SKM-1 treated with dmso at 0.1 percent for 144 hours (cell line): ENCODE results near the gene IMMP2L.
"Not testable (repeated sequence)": the region's sequence is repeated elsewhere in the genome, so short reads cannot be mapped to it uniquely, and the experiment has no call there.

ENCODE experiments used
- DNase-seq: peaks from one replicate; lab custom pipeline; 2025; ENCODE audit not compliant: unreplicated experiment; lab: John Stamatoyannopoulos, UW

The IMMP2L gene

DNA sequence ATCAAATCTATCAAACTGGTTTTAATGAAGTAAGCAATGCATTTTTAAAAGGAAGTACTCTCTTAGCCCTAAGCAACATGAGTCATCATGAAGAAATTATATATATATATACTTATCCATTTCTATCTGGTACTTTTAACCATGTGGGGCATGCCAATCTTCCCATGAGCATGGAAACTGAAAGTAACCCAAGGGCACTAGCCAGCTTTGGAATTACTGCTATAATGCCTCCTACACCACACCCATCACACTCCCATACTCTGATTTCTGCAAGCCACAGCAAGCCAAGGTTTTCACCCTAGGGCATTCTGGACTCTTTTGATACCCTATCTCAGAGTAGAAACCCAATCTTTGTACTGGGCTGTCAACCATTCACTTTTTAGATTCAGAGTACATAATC lies 204.6 kb downstream of the IMMP2L start:
- no peak for DNase-seq

GRCh38 chr7:111356941-111357340 lies 205.4 kb downstream of the IMMP2L start:
- no peak for DNase-seq

- no peak for DNase-seq
Observed at GRCh38 chr7:111352319-111352718, 210.0 kb downstream of the IMMP2L start.

DNA sequence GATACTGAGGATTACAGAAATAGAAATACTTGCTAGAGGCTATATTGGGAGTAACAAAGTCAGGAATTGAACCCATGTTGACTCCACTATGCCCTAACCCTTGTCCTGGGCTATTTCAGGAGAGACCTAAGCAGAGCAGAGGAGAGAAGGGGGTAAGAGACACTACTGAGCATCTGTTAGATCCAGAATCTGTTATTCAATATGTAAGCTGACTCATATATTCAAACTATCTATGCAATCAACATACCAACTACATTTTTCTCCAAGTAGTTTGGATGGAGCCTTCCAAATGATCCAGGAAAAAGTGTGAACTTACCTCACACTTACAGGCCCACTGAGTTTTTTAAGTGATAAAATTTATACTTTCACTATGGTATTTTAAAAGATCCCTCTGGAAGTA lies 216.1 kb downstream of the IMMP2L start:
- no peak for DNase-seq

DNA sequence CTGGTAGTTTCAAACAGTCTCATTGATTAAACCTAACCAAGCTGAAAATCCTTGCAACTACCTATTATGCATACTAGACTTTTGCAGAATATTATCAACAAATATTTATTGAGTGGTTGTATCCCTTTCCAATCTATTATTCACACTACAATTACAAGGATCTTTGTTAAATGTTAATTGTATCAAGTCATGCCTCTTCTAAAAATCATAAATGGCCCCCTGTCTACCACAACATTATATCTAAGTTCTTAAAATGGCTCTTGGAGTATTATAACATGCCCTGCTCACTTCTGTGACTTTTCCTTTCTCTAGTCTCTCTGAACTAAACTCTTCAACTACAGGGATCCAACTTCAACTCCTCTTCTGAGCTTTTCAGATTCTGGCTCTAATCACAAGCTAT lies 219.3 kb downstream of the IMMP2L start:
- DNase-seq, result no peak

- DNase-seq, result no peak
Observed at GRCh38 chr7:111339006-111339405, 223.3 kb downstream of the IMMP2L start.

DNA sequence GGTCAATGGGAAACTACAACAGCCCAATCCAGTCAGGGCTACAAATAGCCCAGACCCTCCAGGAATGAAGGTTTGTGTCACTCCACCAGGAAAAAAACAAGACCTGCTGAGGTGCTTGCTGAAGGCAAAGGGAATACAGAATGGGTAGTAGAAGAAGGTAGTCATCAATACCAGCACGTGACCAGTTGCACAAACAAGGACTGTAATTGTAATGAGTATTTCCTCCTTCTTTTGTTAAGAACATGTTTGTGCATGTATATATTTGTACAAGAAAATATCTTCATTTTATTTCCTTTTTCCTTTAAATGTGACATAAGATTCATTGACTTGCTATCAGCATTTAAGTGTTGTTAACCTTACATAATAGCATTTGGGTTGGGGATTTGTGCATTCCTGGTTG lies 229.3 kb downstream of the IMMP2L start:
- no peak for DNase-seq

- DNase-seq, result no peak
Observed at GRCh38 chr7:111330235-111330523, 232.1 kb downstream of the IMMP2L start.

DNA sequence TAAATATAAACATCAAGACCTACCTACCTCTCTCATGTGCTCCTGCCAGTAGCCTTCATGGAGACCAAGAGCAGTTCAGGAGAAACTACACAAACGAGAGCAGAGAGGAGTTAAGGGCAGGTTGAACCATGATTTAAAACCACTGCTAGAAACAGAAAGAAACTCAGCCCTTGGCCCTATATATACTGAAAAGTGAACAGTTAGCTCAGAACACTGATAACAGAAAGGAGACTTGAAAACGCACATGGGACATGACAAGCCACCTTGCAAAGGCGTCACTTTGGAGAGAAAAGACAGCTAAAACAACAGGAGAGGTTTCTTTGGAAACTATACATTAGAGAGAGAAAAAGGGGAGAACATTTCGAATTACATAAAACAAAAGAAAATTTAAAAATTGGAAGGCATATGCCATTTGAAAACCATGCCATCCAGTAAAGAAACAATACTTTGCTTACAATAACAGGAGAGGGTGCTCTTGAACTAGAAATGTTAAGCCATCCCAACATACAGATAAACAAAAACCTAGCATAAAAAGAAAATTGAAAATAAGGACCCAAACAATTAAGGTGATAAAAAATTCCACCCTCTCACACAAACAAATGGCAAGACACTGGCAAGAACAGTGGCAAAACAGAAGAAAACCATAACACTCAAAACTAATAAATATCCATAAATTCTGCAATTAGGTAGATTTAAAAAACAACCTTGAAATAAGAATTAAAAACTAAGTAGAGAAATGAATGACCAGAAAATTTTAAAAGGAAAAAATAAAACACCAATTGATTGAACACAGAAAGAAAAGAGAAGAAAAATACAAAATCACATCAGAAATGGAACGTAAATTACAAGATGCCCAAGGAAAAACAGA lies 232.7 kb downstream of the IMMP2L start:
- DNase-seq, result no peak

GRCh38 chr7:111328487-111328886 lies 233.8 kb downstream of the IMMP2L start:
- no peak for DNase-seq

GRCh38 chr7:111324776-111325175 lies 237.5 kb downstream of the IMMP2L start:
- no peak for DNase-seq

- peak; percentile 66 for DNase-seq
Observed at GRCh38 chr7:111324228-111324627, 238.1 kb downstream of the IMMP2L start.

GRCh38 chr7:111323670-111324069 lies 238.6 kb downstream of the IMMP2L start:
- not testable (repeated sequence) for DNase-seq

DNA sequence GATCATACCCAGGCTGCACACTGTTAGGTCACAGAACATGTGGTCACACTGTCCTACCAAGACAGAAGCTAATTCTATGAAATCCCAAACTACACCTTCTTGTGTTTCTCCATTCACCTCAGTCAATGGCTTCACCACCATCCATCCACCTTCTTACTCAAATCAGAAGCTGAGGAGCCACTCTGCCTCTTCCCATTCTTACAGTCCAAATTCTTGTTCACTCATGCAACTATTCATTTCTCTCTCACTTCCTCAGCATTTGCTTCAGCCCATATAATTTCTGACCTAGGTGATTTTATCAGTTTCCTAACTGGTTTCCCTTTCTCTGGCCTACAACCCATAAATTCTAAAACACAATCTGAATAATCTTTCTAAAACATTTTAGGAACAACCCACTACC lies 242.2 kb downstream of the IMMP2L start:
- no peak for DNase-seq

- DNase-seq, result no peak
Observed at GRCh38 chr7:111312966-111313365, 249.3 kb downstream of the IMMP2L start.

DNA sequence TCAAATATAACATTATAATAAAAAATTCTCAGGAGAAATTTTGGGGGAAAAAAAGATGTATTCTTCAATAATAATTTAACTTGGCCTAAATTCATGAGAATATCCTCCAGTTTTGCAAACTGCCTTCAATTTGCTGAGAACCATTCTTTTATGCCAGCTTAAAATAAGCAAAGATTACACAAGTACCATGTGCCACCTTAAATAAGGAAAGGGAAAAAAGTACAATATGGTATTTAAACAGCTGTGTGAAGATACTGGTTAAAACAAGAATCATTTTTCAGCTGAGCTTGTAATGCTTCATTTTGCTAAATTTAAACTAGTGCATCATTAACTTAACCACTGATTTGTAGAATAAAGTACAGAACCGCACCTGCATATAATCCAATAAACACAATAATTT lies 253.6 kb downstream of the IMMP2L start:
- no peak for DNase-seq

DNA sequence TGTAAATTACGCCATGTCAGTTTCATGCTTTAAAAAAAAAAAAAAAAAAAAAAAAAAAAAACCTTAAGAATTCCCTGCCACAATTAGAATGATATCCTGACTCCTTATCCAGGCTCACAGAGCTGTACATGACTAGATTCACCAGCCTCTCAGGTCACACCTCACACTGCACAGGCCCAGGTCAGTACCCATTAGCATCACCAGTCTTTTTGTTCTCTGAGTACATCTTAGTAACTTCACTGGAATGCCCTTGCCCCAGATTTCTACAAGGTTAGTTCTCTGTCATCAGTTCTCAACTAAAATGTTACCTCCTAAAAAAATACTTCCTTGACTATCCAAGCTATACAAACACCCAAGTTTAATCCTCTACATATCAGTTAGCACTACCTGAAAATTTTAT lies 260.4 kb downstream of the IMMP2L start:
- no peak for DNase-seq

DNA sequence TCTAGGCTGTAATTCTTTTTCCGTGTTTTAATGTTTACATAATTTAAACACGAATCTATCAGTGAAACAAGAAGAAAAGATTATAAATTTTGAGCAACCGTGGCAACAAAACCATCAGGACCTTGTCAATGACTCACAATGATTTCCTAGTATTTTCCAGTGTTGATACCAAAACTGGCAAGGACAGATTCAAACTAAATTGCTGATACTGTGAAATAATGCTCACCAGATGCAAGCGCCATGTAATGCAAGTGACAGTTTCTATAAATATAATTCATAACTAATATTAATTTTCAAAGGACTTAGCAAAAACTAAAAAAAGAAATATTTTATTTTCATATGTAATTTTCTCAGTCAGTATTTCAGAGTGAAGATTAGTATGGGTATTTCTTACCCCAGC lies 267.8 kb downstream of the IMMP2L start:
- DNase-seq, result no peak

DNA sequence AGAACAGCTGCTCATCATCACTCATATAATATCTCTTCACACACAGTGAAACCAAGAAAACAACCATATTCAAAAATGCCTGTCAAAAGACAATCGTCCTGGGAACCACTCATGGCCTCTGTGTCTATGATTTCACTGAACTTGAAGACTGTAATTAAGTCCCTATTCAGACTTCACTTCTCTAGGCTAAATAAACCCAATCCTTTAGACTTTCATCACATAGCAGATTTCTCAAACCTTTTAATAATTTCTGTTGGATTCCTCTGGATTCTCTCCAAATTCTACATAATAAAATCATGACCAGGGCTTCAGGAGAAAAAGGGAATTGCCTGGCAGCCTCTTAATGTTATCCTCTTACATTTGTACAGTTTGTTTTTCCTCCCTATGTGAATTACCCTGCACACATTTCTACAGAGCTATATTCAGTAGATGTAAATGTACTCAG lies 270.2 kb downstream of the IMMP2L start:
- no peak for DNase-seq

- DNase-seq, result no peak
Observed at GRCh38 chr7:111290982-111291381, 271.3 kb downstream of the IMMP2L start.

DNA sequence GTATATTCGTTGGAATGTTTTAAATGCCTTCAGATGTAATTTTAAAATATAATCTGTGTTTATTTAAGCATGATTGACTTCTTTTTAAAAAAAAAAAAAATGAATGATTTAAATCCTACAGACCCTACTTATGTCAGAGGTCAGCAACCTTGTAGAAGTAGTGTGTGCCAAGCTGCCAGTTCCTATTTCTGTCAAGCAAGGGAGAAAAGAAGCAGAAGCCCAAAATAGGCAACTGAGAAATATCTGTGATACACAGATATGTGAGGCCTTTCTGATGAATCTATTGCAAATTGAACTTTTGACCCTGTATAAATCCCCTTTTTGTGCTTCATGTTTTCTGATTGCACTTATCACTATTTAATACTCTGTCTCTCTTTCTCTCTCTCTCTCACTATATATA lies 271.9 kb downstream of the IMMP2L start:
- no peak for DNase-seq

- DNase-seq, result not testable (repeated sequence)
Observed at GRCh38 chr7:111288441-111288840, 273.9 kb downstream of the IMMP2L start.

GRCh38 chr7:111282626-111283025 lies 279.7 kb downstream of the IMMP2L start:
- no peak for DNase-seq
